ENCODE results near the gene HSPA1B.
"Not testable (repeated sequence)": the region's sequence is repeated elsewhere in the genome, so short reads cannot be mapped to it uniquely, and the experiment has no call there.

HSPA1B gene

DNA sequence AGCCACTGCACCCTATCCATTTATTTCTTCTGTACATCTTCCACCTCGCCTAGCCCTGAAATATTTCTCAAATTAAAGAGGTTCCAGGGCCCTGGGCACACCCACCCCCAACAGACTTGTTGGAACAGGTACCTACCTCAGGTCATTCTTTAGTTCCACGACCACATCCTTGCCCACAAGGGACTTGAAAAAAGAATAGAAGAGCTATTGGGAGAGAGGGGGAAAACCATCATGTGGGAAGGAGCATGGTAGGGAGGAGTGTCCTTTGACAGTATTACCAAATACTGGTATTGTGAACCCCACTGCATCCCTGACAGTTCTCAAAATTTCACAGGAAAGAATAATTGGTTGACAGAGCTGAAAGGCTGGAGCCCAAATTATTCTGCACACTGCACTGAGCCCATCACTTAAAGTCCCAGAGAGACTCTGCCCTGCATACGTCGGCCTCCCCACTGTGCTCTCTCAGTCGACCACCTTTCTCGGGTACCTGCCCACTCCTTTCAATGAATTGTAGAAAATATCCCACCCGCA is 21.5 kb upstream of the HSPA1B start:
- peak overlapping the region; percentile 77 for H3K4me3 ChIP-seq
- DNase-seq (ENCODE audit: low spot score): no peak
- peak overlapping the region; percentile 85 to 94 for H3K27ac ChIP-seq
- TF ChIP-seq, protein P1, sequence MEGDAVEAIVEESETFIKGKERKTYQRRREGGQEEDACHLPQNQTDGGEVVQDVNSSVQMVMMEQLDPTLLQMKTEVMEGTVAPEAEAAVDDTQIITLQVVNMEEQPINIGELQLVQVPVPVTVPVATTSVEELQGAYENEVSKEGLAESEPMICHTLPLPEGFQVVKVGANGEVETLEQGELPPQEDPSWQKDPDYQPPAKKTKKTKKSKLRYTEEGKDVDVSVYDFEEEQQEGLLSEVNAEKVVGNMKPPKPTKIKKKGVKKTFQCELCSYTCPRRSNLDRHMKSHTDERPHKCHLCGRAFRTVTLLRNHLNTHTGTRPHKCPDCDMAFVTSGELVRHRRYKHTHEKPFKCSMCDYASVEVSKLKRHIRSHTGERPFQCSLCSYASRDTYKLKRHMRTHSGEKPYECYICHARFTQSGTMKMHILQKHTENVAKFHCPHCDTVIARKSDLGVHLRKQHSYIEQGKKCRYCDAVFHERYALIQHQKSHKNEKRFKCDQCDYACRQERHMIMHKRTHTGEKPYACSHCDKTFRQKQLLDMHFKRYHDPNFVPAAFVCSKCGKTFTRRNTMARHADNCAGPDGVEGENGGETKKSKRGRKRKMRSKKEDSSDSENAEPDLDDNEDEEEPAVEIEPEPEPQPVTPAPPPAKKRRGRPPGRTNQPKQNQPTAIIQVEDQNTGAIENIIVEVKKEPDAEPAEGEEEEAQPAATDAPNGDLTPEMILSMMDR (IDR thresholded peaks at IDR 0.05): no peak

DNA sequence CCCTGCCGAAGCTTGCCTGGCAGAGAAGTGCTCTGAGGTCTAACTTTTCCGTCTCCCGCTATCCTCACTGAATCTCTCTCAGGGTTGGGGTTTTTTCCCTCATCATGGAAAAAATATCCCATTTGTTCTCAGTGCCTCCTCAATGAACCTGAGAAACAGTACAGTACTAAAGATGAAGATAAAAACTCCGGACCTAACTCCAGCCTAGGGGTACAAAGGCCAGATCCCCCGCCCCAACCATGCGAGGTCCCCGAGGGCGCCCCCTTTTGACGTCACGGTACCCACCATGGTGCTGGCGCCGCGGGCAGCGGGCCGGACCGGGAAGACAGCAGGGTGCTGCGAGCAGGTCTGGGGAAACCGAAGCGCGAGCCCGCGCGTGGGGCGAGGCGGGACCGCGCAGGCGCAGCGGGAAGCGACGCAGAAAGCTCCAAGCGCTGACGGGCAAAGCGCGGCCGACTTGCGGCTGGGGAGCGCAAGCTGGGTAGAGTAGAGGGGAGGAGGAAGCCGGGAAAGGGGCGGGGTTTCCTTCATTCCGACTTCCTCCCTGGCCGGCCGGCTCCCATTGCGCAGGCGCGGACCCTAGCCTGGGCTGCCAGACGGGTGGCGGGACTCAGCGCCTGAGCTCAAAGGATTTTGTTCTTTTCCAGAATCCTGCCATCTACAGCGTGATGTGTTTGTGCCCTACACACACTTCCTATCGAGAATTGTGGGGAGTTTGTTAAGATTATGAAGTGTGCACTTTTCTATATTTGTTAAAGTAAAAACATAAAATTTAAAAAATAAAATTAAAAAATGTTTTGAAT is 20.9 kb upstream of the HSPA1B start, which contains the start of gene LSM2:
TSS of gene LSM2 (minus strand) at position 497 of the 803 bp plus-strand sequence. CDS start at position 288, 209 bp downstream.
- Histone ChIP-seq H3K4me3 (peak within 1 kb of the TSS; percentile 77), H3K27ac (peak within 1 kb of the TSS; percentile 85 to 94)
- DNase-seq (ENCODE audit: low spot score): peak; percentile 99
- TF ChIP-seq, protein P1 (IDR thresholded peaks at IDR 0.05): no peak

GRCh38 chr6:31808599-31808998 is 18.9 kb upstream of the HSPA1B start:
- DNase-seq (ENCODE audit: low spot score); H3K27ac ChIP-seq; H3K4me3 ChIP-seq: not testable (repeated sequence)

DNA sequence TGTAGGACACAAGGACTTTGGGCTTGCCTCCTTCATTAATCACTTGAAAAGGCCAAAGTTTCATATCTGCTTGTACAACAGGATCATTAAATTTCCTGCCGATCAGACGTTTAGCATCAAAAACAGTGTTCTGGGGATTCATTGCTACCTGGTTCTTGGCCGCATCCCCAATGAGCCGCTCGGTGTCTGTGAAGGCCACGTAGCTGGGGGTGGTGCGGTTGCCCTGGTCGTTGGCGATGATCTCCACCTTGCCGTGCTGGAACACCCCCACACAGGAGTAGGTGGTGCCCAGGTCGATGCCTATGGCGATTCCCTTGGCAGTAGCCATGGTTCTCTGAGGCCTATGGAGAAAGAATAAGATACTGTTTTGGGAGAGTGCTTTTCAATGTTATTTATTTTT is 15.9 kb upstream of the HSPA1B start:
- H3K27ac ChIP-seq: no peak overlapping the region
- TF ChIP-seq, protein P1 (IDR thresholded peaks at IDR 0.05): no peak
- no peak overlapping the region for H3K4me3 ChIP-seq
- DNase-seq (ENCODE audit: low spot score): no peak

DNA sequence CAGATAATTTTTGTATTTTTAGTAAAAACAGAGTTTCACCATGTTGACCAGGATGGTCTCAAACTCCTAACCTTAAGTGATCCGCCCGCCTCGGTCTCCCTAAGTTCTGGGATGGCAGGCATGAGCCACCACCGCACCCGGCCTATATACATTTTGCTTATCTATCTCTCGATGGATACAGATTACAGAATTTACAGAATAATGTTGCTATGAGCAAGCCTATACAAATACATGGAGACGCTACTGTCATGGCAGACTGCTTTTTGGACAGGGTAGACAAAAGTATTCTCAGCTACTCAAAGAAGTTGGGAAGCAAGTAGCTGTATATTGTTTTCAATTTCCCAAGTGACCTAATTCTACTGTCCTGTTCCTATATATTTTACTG is 14.1 kb upstream of the HSPA1B start:
- Histone ChIP-seq H3K27ac (peak overlapping the region; percentile 97 to 100), H3K4me3 (peak overlapping the region; percentile 71)
- no peak for DNase-seq (ENCODE audit: low spot score)
- TF ChIP-seq, protein P1 (IDR thresholded peaks at IDR 0.05): no peak

- DNase-seq (ENCODE audit: low spot score): peak; percentile 98
- TF ChIP-seq, protein P1 (IDR thresholded peaks at IDR 0.05): no peak
- Histone ChIP-seq H3K27ac (peak overlapping the region; percentile 97 to 100), H3K4me3 (peak overlapping the region; percentile 71)
Measured at GRCh38 chr6:31814677-31815024, 12.9 kb upstream of the HSPA1B start.

DNA sequence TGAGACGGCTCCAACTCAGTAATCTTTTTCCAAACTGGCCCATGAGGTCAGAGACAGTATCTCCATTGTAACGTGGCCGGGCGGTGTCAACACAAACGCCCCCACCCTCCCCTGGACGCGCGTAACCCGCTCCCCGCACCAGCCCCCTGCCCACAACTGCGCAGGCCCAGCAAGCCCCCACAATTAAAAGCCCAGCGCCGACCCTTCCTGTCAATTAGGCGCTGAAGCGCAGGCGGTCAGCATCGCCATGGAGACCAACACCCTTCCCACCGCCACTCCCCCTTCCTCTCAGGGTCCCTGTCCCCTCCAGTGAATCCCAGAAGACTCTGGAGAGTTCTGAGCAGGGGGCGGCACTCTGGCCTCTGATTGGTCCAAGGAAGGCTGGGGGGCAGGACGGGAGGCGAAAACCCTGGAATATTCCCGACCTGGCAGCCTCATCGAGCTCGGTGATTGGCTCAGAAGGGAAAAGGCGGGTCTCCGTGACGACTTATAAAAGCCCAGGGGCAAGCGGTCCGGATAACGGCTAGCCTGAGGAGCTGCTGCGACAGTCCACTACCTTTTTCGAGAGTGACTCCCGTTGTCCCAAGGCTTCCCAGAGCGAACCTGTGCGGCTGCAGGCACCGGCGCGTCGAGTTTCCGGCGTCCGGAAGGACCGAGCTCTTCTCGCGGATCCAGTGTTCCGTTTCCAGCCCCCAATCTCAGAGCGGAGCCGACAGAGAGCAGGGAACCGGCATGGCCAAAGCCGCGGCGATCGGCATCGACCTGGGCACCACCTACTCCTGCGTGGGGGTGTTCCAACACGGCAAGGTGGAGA is 12.3 kb upstream of the HSPA1B start, which contains the start of the genes HSPA1A and HSPA1L:
TSS of gene HSPA1A (plus strand) at position 519 of the 814 bp plus-strand sequence. CDS start at position 733, 214 bp downstream.
TSS of gene HSPA1L (minus strand) at position 259 of the 814 bp plus-strand sequence. CDS start 3,311 bp downstream, outside the sequence.
- H3K27ac ChIP-seq: peak within 1 kb of the TSS; percentile 97 to 100
- peak within 1 kb of the TSS; percentile 71 for H3K4me3 ChIP-seq
- TF ChIP-seq, protein P1 (IDR thresholded peaks at IDR 0.05): no peak
- peak; percentile 98 for DNase-seq (ENCODE audit: low spot score)

DNA sequence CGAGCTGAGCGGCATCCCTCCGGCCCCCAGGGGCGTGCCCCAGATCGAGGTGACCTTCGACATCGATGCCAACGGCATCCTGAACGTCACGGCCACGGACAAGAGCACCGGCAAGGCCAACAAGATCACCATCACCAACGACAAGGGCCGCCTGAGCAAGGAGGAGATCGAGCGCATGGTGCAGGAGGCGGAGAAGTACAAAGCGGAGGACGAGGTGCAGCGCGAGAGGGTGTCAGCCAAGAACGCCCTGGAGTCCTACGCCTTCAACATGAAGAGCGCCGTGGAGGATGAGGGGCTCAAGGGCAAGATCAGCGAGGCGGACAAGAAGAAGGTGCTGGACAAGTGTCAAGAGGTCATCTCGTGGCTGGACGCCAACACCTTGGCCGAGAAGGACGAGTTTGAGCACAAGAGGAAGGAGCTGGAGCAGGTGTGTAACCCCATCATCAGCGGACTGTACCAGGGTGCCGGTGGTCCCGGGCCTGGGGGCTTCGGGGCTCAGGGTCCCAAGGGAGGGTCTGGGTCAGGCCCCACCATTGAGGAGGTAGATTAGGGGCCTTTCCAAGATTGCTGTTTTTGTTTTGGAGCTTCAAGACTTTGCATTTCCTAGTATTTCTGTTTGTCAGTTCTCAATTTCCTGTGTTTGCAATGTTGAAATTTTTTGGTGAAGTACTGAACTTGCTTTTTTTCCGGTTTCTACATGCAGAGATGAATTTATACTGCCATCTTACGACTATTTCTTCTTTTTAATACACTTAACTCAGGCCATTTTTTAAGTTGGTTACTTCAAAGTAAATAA is 10.2 kb upstream of the HSPA1B start:
- DNase-seq (ENCODE audit: low spot score): not testable (repeated sequence)
- H3K4me3 ChIP-seq: peak overlapping the region; percentile 68
- H3K27ac ChIP-seq: peak overlapping the region; percentile 69 to 92

- Histone ChIP-seq H3K27ac (peak overlapping the region; percentile 69 to 92), H3K4me3 (peak overlapping the region; percentile 68)
- not testable (repeated sequence) for DNase-seq (ENCODE audit: low spot score)
Measured at GRCh38 chr6:31817929-31818511, 9.5 kb upstream of the HSPA1B start.

Measured in coronary artery (tissue), 2 donors.